ENCODE results near the gene PPP1CC. TPM values are rescaled to one million over a fixed set of nuclear protein-coding genes. Genes with fewer than 3 reads are reported as not detected.
A peak's percentile ranks its signal among the peaks of the same experiment; 100 is the strongest.

The PPP1CC gene
- total and polyA plus RNA-seq, 5 donors: 120 to 175 (median 157) TPM

DNA sequence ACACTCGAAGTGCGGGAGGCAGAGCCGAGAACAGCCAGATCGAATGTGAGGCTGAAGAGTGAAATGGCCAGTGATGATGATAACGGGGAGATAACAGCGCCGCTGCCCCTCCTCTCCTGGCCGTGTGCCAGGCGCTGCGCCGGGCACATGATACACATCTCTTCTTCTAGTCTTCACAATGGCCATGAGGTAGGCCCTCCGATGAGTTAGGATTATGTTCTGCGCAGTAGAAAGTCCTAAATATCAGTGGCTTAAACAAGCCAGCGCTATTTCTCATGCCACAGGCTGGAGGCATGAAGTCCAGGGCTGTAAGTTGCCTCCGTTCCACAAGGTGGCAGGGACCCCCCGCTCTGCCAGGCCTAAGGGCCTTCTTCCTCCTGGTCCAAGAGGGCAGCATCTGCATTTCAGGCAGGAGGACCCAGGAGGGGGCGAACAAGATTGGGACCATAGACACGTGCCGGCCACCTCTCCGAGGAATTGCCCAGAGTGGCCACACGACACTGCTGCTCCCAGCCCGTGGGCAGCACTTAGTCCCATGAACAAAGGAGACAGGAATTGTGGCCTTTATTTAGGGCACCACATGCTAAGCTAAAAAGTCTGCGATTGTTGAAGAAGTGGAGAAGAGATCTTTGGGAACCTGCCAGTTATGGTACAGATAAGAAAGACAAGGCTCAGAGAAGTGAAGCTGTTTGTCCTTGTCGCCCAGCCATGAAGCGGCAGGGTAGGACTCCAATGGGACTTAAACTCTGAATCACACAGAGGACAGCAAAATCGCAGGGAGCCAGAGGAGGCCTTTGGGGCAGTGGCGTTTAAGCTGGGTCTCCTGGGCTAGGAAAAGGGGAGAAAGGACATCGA, 42.9 kb downstream of the PPP1CC start:
- Histone ChIP-seq H3K27ac (ENCODE audit: low read length) (peak overlapping the region; percentile 80), H3K27me3 (ENCODE audit: control insufficient read depth, insufficient read depth) (no peaks in the 10 kb centered on the region), H3K4me1 (ENCODE audit: control insufficient read depth, insufficient read depth, low read length) (peaks cover 2% of the 10 kb centered on the region), H3K4me3 (ENCODE audit: low read length) (no peak overlapping the region), H3K9me3 (ENCODE audit: control insufficient read depth, low read length) (no peaks in the 10 kb centered on the region)
- ATAC-seq (peak; percentile 9 to 13), DNase-seq (peak in 2 of 3 donors; percentile 71 to 79)
- WGBS: 61% methylated on average over 28 of the region's 28 CpGs
- intact Hi-C loops (cut with DNase I): no loop called here

DNA sequence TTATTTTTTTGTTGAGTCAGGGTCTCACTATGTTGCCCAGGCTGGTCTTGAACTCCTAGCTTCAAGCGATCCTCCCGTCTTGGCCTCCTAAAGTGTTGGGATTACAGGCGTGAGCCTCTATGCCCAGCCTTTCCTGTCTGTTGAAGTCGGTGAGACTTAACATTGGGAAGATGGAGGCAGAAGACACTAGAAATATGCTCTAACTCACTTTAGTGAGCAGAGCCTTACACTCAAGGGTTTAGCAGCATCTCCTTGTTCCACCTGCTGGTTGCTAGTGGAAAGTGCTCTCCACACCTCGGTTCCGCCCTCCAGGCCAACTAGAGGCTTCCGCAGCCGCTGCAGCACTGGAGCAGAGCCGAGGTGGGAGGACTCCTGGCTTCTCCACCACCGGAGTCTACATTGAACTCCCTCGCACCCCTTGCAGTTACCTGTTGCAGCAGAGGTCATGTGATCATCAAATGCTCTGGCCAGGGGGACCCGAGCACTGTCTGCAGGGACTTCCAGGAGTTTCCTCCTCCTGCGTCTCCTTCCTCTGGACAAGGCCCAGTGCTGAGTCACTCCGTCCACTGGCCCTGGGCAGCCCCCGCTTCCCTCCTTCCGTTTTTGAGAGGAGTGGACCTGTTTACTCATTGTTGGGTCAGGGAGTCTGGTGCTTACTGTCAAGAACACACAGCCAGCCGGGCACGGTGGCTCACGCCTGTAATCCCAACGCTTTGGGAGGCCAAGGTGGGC, 44.4 kb downstream of the PPP1CC start:
- H3K27ac ChIP-seq (ENCODE audit: low read length): peak overlapping the region; percentile 80
- ATAC-seq: peak; percentile 84 to 87
- intact Hi-C loops (cut with DNase I): no loop called here

DNA sequence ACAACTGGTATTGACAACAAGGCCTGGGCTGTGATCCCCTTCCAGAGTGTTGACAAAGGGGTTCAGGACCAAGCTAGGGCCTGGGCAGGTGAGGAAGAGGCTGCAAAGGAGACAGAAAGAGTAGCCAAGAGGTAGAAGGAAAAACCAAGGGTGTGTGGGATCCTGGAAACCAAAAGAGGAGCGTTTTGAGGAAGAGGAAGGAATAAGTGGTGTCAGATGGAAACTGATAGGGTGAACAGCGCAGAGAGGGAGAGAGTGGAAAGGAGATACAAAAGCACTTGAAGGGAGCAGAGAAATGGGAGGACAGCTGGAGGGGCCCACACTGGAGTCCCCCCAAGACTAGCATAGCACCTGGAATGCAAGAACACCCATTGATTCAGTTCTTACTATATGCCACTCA, 45.5 kb downstream of the PPP1CC start:
- DNase-seq (no peak), ATAC-seq (no peak)
- no peak overlapping the region for H3K27ac ChIP-seq (ENCODE audit: low read length)
- WGBS: 88% methylated on average over 2 of the region's 2 CpGs
- intact Hi-C loops (cut with DNase I): no loop called here
- H3K27me3 ChIP-seq (ENCODE audit: control insufficient read depth, insufficient read depth): no peaks in the 10 kb centered on the region
- no peak overlapping the region for H3K4me3 ChIP-seq (ENCODE audit: low read length)
- no peaks in the 10 kb centered on the region for H3K9me3 ChIP-seq (ENCODE audit: control insufficient read depth, low read length)
- H3K4me1 ChIP-seq (ENCODE audit: control insufficient read depth, insufficient read depth, low read length): peaks cover 2% of the 10 kb centered on the region

More for the DNA sequence above, 44.4 kb downstream of the PPP1CC start:
- no peaks in the 10 kb centered on the region for H3K9me3 ChIP-seq (ENCODE audit: control insufficient read depth, low read length)
- peak; percentile 79 to 91 (median 90) for DNase-seq
- H3K4me1 ChIP-seq (ENCODE audit: control insufficient read depth, insufficient read depth, low read length): peaks cover 2% of the 10 kb centered on the region
- H3K4me3 ChIP-seq (ENCODE audit: low read length): no peak overlapping the region
- H3K27me3 ChIP-seq (ENCODE audit: control insufficient read depth, insufficient read depth): no peaks in the 10 kb centered on the region
- WGBS: 27% methylated on average over 20 of the region's 20 CpGs

DNA sequence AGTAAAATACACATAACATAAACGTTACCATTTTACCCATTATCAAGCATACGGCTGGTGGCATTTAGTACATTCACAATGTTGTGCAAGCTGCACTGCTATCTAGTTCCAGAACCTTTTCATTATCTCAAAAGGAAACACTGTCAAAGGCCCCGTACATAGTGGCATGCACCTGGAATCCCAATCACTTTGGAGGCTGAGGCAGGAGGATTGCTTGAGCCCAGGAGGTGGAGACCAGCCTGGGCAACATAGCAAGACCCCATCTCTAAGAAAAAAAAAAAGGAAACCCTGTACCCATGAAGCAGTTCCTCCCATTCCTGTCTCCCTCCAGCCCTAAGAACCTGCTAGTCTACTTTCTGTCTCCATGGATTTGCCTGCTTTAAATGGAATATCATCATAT, 46.4 kb downstream of the PPP1CC start:
- H3K4me3 ChIP-seq (ENCODE audit: low read length): no peak overlapping the region
- DNase-seq: no peak
- ATAC-seq: no peak
- H3K27ac ChIP-seq (ENCODE audit: low read length): no peak overlapping the region
- no peaks in the 10 kb centered on the region for H3K9me3 ChIP-seq (ENCODE audit: control insufficient read depth, low read length)
- intact Hi-C loops (cut with DNase I): no loop called here
- H3K27me3 ChIP-seq (ENCODE audit: control insufficient read depth, insufficient read depth): no peaks in the 10 kb centered on the region
- peaks cover 2% of the 10 kb centered on the region for H3K4me1 ChIP-seq (ENCODE audit: control insufficient read depth, insufficient read depth, low read length)
- WGBS: 81% methylated on average over 3 of the region's 3 CpGs

DNA sequence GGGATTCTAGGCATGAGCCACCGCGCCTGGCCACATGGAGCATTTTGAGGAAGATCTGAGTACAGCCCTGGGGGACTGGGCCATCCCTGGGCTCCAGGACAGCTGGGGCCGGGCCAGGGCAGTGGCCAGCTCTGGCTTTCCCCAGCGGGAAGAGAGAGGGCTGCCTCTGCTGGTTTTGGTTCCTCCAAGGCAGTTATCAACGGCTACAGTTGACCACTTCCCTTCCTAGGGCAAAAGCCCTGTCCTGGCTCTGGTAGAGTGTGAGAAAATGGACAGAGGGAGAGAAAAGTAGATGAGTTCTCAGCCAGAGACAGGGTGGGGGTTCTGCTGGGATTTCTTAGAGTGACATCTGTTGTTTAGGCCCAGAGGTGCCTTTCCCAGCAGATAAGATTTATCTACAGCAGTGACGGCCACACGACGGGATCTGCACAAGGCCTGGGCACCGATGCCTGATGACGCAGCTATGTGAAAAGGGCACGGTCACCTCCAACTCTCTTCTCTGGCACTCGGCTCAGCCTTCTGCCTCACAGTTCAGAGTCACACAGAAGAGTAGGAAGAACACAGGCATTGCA, 48.3 kb downstream of the PPP1CC start:
- peak; percentile 68 to 85 (median 81) for DNase-seq
- intact Hi-C loops (cut with DNase I): no loop called here
- Histone ChIP-seq H3K27me3 (ENCODE audit: control insufficient read depth, insufficient read depth) (no peaks in the 10 kb centered on the region), H3K27ac (ENCODE audit: low read length) (peak overlapping the region; percentile 53), H3K4me1 (ENCODE audit: control insufficient read depth, insufficient read depth, low read length) (peaks cover 2% of the 10 kb centered on the region), H3K4me3 (ENCODE audit: low read length) (no peak overlapping the region), H3K9me3 (ENCODE audit: control insufficient read depth, low read length) (no peaks in the 10 kb centered on the region)
- peak; percentile 48 to 61 for ATAC-seq
- WGBS: 53% methylated on average over 12 of the region's 12 CpGs

DNA sequence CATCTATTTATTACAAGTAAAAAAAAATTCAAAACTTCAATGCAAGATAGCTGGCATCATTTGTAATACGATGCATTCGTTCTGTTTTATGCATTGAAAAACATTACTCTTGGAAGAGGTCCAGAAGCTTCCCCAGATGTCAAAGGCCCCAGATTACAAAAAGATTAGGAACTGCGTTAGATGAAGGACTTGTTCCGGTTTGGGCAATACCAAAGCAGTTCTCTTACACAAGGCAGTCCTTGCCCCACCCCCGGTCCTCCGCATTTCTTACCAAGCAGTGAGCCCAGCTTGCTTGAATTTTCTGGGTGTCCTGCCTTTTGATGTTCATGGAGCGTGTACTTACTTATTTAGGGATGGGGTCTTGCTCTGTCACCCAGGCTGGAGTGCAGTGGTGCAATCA, 49.0 kb downstream of the PPP1CC start:
- Histone ChIP-seq H3K27me3 (ENCODE audit: control insufficient read depth, insufficient read depth) (no peaks in the 10 kb centered on the region), H3K4me1 (ENCODE audit: control insufficient read depth, insufficient read depth, low read length) (no peaks in the 10 kb centered on the region), H3K27ac (ENCODE audit: low read length) (no peak overlapping the region), H3K9me3 (ENCODE audit: control insufficient read depth, low read length) (no peaks in the 10 kb centered on the region), H3K4me3 (ENCODE audit: low read length) (no peak overlapping the region)
- intact Hi-C loops (cut with DNase I): no loop called here
- ATAC-seq: no peak
- DNase-seq: peak; percentile 45 to 77 (median 73)
- WGBS: 66% methylated on average over 7 of the region's 7 CpGs

DNA sequence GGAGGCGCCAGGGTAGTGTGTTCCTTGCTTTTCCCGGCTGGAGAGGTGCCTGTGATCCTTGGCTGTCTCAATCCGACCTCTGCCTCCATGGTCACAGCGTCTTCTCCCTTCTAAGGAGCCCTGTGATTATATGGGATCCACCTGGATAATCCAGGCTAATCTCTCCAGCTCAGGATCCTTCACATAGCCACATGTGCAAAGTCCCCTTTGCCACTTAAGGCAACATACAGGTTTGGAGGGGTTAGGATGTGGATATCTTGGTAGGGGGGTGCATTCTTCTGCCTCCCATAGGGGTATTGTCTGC, 52.6 kb downstream of the PPP1CC start:
- no peaks in the 10 kb centered on the region for H3K27me3 ChIP-seq (ENCODE audit: control insufficient read depth, insufficient read depth)
- intact Hi-C loops (cut with DNase I): no loop called here
- DNase-seq: no peak
- H3K9me3 ChIP-seq (ENCODE audit: control insufficient read depth, low read length): no peaks in the 10 kb centered on the region
- no peak overlapping the region for H3K27ac ChIP-seq (ENCODE audit: low read length)
- peaks cover 7% of the 10 kb centered on the region for H3K4me1 ChIP-seq (ENCODE audit: control insufficient read depth, insufficient read depth, low read length)
- WGBS: 68% methylated on average over 4 of the region's 4 CpGs
- no peak for ATAC-seq
- H3K4me3 ChIP-seq (ENCODE audit: low read length): no peak overlapping the region

DNA sequence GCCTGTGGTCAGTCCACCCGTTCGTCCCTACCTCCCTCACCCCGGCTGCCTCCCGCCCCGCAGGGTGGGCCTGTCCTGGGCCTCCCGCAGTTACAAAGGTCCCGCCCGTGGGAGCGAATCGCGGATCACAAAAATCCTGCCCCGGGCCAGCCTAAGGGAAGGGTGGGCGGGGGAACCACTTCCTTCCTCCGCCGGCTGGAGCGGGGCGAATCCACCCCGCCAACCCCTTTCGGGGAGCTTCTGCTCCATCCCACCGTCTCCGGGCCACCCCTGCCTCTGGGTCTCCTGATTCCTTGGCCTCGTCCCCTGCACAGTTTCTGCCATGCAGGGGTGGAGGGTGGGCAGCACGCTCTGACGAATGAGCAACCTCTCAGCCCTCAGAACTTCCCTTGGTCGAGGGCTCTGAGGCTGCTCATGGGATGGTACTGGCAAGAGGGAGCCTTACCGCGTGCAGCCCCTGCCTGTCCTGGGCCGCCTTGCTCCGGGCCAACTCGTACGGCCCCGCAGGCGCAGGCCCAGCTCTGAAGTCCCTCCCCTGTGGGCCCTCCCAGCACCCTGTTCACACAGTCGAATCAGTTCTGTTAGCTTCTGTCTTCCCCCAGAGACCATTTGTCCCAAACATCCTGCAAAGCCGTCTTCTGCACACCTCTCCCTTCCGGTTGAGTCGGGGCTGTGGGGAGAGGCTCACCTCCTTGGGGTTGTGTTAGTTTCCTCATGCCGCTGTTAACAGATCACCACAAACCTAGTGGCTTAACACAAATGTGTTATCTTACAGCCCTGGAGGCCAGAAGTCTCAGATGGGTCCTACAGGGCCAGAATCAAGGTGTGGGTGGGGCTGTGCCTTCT, 53.2 kb downstream of the PPP1CC start:
- peak; percentile 72 to 88 (median 87) for DNase-seq
- Histone ChIP-seq H3K9me3 (ENCODE audit: control insufficient read depth, low read length) (no peaks in the 10 kb centered on the region), H3K4me3 (ENCODE audit: low read length) (peak overlapping the region; percentile 51), H3K27ac (ENCODE audit: low read length) (peak overlapping the region; percentile 37), H3K4me1 (ENCODE audit: control insufficient read depth, insufficient read depth, low read length) (peaks cover 7% of the 10 kb centered on the region), H3K27me3 (ENCODE audit: control insufficient read depth, insufficient read depth) (no peaks in the 10 kb centered on the region)
- 5% methylated on average over 38 of the region's 38 CpGs for WGBS
- ATAC-seq: peak; percentile 80 to 82
- intact Hi-C loops (cut with DNase I): no loop called here

DNA sequence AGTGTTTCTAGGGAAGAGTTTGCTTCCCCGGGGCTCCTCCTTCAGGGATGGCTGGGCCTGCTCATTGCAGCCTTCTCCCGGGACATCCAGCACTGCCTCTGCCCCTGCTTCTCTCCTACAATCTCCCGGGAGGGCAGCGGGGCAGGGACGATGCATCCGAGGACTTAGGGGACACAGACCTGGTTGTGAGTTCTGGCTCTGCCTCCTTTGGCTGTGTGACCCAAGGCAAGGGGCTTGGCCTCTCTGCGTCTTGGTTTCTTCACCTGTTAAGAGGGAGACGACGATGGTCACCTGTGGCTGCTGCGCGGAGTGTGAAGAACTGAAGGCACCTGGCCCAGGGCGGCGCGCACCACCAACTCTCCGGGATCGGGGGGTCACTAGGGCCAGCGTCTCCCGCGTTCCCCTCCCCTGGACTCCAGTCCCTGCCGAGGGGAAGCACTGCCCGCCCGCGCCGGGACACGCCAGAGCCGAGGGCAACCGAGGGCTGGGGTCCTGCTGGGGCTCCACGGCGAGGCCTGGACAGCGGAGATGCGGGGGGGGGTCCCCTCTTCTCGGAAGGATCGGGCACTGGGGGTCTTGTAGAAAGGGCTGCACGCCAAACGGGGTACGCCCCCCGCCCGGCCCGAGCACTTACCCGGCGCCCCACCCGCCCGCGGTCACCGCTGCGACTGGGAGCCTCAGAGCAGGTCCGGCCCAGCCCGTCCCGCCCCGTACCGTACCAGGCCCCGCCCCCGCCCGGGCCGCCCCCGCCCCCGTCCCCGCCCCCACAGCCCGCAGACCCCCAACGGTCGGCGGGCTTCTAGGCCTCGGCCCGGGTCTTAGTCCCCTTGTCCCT, 54.0 kb downstream of the PPP1CC start, which contains the start of gene HVCN1:
Gene HVCN1, minus strand, starts transcription at position 670 of the 835 bp plus-strand sequence. CDS start 5,870 bp downstream, outside the sequence.
- Histone ChIP-seq H3K9me3 (ENCODE audit: control insufficient read depth, low read length) (no peaks in the 10 kb centered on the region), H3K4me3 (ENCODE audit: low read length) (peak within 1 kb of the TSS; percentile 51), H3K4me1 (ENCODE audit: control insufficient read depth, insufficient read depth, low read length) (peaks cover 7% of the 10 kb centered on the region), H3K27me3 (ENCODE audit: control insufficient read depth, insufficient read depth) (no peaks in the 10 kb centered on the region), H3K27ac (ENCODE audit: low read length) (peak within 1 kb of the TSS; percentile 37)
- WGBS: 4% methylated on average over 64 of the region's 64 CpGs
- peak; percentile 69 to 89 (median 86) for DNase-seq
- intact Hi-C loops (cut with DNase I): no loop called here
- peak; percentile 91 to 93 for ATAC-seq

Data from right cardiac atrium (tissue), 5 donors.